ENCODE data around the gene TACC3.

The TACC3 gene

DNA sequence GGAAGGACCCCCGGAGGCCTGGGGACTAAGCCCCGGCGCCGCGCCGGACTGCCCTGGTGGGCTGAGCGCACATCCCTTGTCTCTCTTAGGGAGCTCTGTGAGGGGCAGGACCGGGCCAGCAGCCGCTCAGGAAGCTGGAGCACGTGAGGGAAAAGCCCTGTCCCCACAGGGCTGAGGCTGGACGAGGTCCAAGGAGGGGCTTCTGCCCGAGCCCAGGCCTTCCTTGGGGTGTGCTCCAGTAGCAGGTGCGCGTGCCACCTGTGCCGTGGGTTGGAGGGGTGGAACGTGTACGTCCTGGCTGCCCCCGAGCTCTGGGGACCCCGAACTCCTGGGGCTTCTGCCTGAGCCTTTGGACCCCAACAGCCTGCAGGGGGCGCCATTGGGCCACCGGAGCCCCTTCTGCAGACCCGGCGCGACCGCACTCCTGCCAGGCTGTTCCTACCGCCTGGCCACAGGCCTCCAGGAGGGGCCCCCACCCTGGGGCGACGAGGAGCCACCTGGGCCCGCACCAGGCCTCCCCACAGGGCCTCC is 27.2 kb downstream of the TACC3 start:
- DNase-seq: peak; percentile 57 to 76 (median 68)

DNA sequence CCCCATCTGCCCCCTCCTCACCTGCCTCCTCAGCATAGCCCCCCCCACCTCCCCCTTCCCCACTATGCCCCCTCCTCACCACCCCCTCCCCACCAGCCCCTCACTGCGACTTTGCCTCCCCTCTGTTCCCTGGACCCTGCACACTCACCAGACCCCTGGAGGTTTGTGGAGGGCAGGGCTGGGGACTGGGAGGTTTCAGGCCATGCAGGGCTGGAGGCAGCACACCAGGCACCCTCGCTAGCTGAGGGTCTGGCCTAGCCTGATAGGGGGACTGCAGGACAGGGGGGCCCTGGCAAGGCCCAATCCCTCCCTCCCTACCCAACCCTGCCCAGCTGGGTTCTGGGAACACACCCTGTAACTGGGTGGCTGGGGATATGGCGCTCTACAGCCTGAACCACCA is 28.0 kb downstream of the TACC3 start:
- no peak for DNase-seq

DNA sequence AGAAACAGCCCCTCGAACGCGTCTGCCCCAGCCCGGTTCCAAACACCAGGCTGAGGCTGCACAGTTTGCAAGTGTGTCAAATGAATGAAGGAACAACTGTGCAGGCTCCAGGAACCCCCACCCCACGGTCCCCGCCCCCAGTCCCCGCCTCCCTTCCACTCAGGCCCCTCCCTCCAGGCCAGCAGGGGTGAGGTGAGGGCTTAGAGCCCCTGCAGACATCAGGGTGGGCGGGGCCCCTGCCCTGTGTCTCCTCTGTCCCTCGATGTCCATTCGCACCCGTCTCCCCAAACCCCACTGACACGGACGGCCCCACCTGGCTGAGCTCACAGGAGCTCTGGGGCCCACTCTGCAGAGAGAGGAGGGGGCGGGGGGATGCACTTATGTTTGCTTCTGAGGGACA is 28.5 kb downstream of the TACC3 start:
- DNase-seq: no peak

DNA sequence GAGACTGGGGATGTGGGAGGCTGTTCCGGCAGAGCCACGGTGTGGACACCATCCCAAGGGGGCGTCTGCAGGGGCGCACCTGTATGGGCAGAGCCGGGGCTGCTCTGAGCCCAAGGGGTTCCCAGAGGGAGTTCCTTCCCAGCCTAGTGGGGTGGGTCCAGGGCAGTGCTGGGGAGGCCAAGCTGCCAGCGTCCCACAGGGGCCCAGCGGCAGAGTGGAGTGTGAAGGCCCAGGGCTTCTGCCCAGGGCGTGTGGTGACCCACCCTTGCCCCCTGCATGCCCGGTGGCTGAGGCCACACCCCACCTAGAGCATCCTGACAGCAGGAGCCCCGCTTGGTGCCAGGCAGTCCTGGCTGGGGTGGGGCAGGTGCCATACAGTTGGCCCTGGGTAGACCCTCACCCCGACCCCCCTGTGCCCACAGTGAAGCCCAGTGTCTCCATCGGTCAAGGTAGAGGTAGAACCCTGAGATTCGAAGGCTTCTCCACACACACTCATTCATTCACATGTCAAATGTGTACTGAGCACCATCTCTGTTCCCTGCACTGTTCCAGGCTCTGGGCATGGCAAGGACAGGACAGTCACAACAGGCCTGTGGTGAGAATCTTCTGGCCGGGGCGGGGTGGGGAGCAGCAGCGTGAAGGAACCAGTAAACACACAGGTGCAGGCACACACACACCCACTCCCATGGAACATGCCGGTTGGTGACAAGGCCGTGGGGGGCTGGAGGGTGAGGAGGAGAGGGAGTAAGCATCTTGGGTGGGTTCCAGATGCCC is 29.2 kb downstream of the TACC3 start:
- no peak for DNase-seq

DNA sequence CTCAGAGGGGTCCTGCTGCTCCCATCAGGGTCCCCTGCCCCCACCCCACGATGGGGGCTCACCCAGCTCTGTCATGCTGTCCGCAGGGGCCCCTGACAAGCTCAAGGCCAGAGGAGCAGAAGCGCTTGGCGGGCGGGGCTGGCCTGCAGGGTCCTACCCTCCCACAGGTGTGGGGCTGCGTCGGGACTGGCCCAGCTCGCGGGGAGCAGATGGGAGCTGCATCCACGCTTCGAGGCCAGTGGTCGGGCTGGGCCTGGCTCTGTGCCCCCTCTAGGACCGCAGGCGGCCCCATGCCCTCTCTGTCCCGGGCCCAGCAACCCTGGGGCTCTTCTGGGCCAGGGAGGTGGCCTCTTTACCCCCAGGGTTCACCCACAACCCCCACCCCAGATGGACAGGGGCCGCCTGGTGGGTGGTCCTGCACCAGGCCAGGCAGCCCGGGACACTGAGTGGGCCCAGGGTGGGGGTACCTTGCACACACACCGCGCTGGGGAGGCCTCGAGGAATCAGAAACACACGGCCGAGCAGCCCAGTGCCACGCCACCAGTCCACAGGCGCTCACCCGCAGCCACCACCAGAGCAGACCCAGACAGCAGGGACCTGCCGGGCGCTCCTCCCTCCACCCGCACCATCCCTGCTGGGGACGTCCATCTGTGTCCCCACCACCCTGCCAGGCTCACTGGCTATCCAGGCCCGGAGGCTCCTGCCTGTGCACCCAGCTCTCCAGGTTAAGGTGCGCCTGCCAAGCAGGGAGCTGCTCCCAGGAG is 30.0 kb downstream of the TACC3 start:
- DNase-seq: no peak

DNA sequence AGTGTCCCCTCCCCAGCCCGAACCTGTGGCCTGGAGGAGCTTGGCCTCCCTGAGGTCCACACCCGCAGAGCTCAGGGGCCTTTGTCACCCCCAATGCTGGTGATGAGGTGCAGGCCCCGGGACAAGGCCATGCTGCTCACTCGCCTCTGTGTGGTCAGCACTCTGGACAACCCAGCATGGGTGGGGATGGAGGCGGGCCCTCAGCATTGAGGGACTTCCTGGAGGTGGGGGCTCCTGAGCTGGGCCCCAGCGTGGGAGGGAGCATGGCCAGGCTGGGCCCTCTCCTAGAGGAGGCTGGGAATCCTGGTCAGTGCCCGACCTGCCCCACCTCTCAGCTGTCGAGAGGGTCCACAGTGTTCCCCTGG is 30.6 kb downstream of the TACC3 start:
- no peak for DNase-seq

DNA sequence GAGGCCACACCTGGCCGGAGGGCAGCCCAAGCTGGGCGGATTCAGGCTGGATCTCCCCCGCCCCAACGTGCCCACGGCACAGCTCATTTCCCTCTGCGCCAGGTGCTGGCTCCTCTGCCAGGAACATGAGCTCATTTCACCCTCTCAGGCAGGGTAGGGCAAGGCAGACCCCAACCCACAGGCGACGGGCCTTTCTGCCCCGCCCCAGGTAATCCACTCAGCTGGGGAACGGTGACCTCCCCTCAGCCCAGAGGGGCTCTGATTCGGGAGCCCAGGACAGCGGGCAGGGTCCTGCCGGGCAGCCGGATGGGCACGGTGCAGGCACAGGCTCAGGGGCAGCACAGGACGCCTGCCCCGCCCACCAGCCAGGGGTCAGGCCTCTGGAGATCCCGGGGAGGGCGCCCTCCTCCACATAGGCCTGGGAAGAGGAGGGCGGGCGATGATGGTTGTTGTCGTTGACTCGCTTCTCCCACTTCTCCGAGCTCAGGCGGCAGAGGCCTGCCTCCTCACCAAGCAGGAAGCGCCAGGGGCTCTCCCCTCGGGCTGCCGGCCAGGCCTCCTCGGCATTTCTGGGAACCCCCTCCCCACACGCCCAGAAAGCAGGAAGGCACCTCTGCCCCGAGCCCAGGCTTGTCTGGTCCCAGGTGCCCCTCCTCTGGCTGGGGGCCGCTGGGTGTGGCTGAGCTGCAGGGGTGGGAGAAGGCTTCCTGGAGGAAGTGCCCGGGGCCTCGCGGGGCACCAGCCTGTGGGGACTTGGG is 31.1 kb downstream of the TACC3 start:
- no peak for DNase-seq

DNA sequence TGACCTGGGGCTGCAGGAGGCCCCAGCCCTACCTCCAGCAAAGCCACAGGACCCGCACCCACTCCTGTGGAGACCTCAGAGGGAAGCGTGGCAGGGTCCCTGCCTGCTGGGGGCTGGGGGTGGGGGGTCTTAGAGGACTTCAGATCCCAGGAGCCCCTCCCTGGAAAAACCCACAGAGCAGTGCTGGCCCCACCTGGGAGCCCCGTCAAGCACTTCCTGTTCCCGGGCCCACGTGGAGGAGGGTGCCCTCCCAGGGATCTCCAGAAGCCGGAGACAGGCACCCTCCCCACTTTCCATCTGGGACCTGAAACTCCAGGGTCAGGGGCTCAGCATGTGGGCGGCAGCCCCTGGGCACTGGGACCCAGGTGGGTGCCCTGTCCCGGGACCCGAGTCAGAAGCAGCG is 32.0 kb downstream of the TACC3 start:
- no peak for DNase-seq

DNA sequence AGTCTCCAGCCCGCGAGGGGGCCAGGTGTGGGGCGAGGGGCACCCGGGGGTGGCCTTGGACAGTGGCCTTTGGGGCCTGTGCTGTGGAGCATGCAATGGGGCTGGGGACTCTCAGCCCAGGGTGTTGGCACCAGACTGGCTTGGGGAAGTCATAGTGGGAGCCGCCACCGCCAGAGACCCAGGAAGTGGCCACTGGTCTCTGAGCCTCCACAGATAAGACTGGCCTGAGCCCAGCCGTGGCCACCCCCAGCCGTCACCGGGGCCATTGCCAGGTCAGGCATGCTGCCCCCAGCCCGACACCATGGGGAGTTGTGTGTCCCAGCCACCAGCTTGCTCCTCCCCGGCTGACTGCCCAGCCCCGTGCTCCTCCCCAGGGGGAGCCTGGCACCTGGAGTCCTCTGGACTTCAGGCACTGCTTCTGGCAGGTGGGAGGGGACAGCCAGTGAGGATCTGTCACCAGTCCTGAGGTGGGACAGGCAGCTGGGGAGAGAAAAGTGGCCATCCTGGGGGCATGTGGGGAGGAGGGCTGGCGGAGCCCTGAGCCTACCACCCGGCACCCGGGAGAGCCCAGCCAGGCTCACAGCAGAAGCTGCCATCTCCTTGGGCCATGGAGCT is 32.5 kb downstream of the TACC3 start:
- DNase-seq: no peak

DNA sequence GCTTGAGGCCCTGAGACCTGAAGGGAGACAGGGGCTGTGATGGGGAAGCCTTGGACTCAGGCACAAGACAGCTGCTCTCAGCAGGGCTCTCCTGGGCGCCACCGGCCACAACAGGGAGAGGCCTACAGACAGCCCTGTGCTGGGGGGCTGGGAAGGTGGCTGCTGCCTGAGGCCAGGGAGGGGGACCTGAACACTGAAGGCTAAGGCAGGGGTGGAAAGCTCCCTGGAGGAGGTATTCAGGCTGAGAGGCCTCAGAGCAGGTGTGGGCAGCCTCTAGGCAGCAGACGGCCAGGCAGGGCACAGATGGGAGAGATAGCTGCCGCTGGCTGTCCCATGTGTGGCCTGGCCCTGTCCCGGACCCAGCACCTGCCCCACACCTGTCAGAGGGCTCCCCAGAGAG is 33.0 kb downstream of the TACC3 start:
- no peak for DNase-seq

DNA sequence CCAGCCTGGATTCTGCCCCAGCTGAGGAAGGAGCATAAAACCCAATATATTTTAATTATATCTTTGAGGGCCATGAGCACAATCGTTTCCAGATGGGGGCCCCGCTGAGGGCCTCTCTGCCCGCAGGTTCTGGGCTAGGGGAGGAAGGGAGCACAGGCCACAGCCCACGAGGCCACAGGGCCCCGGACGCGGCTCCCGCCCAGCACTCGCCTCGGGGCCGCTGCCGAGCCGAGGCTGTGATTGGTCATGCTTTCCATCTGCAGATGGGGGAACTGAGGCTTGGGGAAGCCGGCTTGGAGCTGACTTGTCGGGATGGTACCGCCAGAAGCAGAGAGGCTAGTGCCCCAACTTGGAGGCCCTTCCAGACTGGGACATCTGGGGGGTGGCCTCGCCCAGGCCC is 34.0 kb downstream of the TACC3 start:
- no peak for DNase-seq

DNA sequence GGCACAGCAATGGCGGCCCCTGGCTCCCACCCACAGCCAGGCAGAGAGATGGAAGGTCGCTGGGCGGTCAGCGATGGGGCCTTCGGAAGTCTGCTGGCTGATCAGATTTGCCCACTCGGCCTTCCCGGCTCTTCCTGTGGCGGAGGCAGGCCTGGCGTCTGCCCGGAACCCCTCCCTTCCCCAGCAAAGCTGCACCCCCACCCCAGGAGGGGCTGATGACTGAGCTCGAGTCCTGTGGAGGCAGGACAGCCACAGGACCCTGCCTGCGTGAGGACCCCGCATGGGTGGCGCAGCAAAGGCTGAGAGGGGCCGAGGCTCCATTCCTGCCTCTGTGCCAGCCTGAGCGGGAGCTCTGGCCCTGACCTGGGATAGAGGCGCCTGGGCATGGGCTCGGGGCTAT is 34.8 kb downstream of the TACC3 start:
- no peak for DNase-seq

DNA sequence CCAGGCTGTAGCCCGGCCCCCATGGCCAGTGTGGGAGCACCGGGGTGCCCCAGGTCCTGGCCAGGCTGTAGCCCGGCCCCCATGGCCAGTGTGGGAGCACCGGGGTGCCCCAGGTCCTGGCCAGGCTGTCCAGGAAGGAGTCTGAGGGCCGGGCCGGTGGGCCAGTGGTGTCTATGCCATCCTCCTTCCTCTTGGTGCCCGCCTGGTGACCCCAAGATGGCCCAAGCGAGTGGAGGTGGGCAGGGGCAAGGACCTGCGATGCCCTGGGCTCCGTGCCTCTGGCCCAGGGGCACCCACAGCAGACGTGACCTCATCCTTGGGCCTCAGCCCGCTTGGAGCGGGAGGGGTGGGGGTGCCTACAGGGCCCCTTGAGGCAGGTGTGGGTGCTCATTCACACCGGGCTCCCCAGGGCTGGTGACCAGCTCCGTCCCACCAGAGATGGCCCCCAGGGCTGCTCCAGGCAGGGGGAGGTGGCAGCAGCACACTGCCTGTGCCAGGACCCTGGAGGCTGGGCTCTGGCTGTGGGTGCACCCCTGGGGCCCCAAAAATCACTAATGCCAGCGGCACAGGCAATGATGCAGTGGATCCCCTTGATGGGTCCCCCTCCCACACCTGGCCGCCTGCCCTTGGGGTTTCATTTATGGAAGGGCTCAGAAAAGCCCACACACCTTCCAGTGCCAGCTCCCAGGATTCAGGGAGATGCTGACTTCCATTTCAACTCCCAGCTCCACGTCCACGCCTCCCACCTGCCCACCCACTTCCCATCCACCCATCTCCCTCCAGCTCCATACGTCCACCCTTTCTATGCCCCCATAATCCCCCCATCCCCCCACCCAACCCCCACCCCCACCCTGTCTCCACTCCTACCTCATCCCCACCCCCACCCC is 35.8 kb downstream of the TACC3 start:
- no peak for DNase-seq

DNA sequence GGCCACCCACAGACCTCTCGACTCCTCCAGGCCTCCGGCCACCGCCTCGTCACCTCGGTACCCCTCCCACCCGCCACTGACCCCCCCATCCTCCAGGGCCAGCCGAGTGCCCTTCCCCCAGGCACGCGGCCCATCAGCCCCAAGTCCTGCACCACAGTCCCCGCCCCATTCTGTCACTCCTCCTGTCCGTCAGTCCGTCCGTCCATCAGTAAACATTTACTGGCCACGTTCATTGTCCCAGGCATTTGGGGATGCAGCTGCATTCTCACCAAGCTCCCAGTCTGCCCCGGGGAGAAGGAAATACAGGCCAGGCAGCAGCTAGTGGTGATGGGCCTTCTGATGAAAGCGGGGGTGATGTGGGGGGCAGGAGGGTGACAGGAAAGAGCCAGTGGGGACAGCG is 36.5 kb downstream of the TACC3 start:
- DNase-seq: no peak

DNA sequence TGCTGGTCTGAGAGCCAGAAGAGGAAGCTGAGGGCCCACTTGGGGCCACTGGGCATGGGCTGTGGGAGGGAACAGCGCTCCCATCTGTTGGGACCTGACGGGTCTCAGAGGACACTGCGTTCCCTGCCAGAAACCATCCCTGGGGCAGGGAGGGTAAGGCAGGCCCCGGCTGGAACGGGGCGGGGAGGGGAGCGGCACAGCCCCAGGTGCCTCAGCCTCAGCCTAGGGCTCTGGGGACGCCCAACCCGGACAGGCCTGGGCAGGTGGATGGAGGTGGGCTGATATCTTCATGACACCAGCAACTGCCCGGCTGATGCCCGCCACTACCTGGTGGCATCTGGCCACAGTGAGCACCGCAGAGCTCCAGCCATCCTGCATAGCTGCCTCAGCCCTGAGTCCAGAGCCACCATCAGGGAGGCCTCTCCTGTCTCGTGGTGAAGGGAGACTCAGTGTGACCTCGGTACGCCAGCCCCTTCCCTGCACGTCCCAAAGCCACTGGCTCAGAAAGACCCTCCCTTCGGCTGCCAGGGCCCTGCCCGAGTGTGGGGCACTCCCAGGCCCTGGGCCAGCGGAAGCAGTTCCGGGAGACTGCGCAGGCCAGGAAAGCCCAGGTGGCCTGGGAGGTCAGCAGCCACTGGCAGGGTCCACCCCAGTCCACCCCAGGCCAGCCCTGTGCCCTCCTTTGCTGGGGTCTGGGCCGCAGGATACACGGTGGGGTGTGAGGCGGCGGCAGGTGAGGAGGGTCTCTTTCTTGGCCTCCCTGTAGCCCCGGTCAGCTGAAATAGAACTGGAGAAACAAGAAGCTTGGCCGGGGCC is 37.2 kb downstream of the TACC3 start:
- DNase-seq: no peak

DNA sequence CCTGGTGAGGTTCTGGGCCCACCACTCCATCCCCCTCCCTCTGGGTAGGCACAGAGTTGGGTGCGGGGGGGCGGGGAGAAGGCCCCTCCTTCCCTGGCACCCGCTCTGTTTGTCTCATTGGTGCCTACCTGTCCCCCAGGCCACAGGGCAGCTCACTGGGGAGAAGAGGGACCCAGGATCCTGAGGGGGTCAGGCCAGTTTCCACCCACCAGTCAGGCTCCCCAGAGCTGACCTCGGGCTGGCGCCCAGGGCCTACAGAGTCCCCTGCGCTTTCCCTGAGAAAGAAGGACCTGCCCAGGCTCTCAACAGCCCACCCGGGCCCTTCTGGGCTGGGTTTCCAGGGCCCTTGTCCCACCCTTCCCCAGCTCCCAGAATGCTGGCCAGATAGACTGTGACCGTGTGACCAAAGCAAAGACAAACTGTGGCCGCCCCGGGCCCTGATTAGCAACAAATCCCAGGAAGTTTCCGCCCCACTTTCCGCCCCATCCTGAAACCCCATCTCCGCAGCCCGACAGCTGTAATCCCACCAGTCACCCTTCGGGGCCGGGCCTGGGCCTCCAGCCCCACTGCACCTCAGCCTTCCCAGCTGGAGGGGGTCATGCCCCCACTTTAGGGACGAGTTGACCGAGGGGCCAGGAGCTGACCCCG is 38.0 kb downstream of the TACC3 start:
- DNase-seq: no peak

DNA sequence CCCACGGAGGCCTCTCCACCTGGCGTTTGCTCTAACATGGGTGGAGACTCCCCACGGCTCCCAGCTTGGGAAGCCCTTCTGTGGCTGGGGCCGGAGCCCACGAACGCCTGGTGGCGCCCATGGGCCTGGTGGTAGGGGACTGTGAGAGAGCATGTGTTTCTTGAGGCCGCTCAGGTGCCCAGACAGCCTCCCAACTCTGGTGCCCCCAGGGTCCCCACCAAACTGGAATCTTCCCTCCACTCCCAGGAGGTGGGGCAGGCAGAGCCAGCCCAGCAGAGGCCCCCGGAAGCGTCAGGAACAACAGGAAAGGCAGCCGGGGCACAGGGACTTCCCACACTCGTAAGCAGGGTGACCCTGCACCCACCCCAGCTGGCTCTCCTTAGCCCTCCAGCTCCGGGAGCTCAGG is 38.5 kb downstream of the TACC3 start:
- DNase-seq: no peak

DNA sequence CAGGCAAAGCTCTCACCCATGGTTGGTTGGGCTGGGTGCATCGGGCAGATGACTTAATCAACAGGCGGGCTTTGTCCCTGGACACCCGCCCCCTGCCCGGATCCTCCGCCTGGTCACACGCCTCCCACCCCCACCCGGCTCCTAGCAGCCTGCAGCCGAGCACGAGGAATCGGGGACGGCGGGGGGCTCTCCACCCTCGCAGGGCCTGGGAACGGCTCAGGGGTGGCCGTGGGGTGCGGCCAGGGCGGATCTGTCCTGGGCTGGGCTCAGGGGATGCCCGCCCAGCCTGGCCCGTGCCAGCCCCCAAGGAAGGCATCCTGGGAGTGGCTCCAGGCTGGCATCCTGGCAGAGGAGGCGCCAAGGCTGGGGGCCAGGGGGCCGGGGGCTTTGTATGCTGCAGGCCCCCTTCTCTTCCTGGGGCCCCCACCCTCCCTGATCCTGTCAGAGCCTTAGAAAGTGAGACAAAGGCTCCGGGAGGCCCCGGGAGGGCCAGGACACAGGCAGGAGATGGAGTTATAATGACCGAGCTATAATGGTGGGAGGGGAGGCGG is 39.3 kb downstream of the TACC3 start:
- DNase-seq: no peak

DNA sequence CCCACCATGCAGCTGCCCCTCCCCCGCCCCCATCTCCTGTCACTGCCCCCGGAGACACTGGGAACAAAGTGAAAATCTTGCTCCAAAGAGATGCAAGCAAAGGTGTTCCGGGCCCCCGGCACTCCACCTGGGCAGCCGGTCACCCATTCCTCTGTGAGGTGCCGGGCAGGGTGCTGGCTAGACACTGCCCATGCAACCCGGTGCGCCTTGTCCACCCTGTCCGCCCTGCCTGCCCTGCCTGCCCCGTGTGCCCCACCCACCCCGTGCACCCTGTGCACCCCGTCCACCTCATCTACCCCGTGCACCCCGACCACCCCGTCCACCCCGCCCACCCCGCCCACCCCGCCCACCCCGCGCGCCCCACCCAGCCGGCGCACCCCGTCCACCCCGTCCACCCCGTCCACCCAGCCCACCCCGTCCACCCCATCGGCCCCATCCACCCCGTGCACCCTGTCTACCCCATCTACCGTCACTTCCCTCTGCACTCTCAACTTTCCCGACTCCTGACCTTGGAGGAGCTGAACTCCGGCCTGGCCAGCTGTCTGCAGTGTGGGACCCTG is 39.9 kb downstream of the TACC3 start:
- no peak for DNase-seq
